K562 treated with DMSO at 1 percent for 24 hours (cell line): Measurements from ENCODE around the gene OR52E2. TPM values are rescaled to one million over a fixed set of nuclear protein-coding genes. Genes with fewer than 3 reads are reported as not detected.

ENCODE experiments used
- total RNA-seq: library from RNA; unstranded; fragments of 300-600 nt; gene quantifications from 2 replicates; pipeline ENCODE4 v1.2.3, GENCODE V29; 2022; ENCODE audit warnings: low read depth; ENCODE audit not compliant: insufficient read depth

Gene OR52E2
- not detected in 2 replicates for total RNA-seq

DNA sequence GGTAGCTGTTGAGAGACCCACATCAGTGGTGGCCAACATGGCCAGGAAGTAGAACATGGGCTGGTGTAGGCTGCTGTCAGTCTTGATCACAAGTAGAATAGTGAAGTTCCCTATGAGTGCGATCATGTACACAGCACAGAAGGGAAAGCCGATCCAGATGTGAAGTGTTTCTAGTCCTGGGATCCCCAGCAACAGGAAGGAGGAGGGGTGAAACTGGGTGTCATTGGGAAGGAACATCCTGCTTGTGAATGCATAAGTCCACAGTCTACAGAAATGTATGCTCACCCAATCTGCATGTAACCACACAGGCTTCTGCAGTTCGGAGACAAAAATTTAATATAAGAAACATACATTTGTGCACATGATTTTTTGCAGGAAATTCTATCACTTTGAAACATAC is at the start of gene OR52E2:
Gene OR52E2 (minus strand): TSS at position 237 of the 400 bp plus-strand sequence. CDS start 0 bp downstream, at position 237.

DNA sequence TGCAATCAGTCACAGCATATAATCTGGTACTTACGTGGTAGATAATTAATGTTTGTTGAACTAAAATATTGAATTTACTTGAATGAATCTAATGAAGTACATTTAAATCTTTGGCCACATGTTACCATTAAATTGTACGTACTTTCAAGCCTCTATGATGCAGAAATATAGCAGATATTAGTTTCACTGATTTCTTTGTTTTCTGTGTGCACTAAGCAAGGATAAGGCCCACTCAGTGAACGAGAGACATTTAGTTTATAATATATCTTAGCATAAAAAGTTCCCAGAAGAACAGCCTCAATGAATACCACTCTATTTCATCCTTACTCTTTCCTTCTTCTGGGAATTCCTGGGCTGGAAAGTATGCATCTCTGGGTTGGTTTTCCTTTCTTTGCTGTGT is 9.8 kb upstream of the OR52E2 start, which contains the start of gene OR52E1:
Gene OR52E1 (plus strand): TSS at position 301 of the 400 bp plus-strand sequence.

DNA sequence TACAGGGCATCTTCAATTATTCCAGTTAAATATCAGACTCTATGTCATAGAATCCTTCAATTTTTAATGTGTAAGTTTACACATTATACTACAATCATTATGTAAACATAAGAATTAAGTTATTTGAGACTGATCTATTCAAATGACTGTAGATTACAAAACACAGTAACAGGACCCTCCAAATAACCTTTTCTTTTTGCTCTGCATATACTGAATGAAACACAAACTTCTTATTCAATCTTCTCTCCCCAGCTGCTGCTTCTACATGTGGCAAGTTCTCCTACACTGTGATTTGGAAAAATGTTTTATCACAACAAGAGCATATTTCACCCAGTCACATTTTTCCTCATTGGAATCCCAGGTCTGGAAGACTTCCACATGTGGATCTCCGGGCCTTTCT is 13.2 kb downstream of the OR52E2 start, which contains the start of gene OR52J3:
Gene OR52J3 (plus strand): TSS at position 301 of the 400 bp plus-strand sequence. CDS start 0 bp downstream, at position 301.

Other genes starting within 250 kb of the OR52E2 start
- gene OR51F2, start 238.3 kb downstream of the OR52E2 start, total RNA-seq = not detected in 2 replicates
- gene OR51S1, start 210.4 kb downstream of the OR52E2 start, total RNA-seq = not detected in 2 replicates
- not detected in 2 replicates for gene OR51T1, start 177.7 kb downstream of the OR52E2 start, total RNA-seq
- gene OR51A7, start 155.8 kb downstream of the OR52E2 start, total RNA-seq = not detected in 2 replicates
- not detected in 2 replicates for gene OR51G2, start 140.3 kb downstream of the OR52E2 start, total RNA-seq
- not detected in 2 replicates for gene OR51G1, start 135.3 kb downstream of the OR52E2 start, total RNA-seq
- not detected in 2 replicates for gene OR51A4, start 112.0 kb downstream of the OR52E2 start, total RNA-seq
- gene OR51A2, start 103.9 kb downstream of the OR52E2 start, total RNA-seq = not detected in 2 replicates
- not detected in 2 replicates for gene OR51L1, start 64.8 kb downstream of the OR52E2 start, total RNA-seq
- not detected in 2 replicates for gene OR52J3, start 13.1 kb downstream of the OR52E2 start, total RNA-seq
- gene OR52E1, start 9.9 kb upstream of the OR52E2 start, total RNA-seq = not detected in 2 replicates
- gene OR52A5, start 78.7 kb upstream of the OR52E2 start, total RNA-seq = not detected in 2 replicates
- gene OR52A1, start 95.1 kb upstream of the OR52E2 start, total RNA-seq = not detected in 2 replicates
- gene OR51V1, start 141.1 kb upstream of the OR52E2 start, total RNA-seq = not detected in 2 replicates
- not detected in 2 replicates for gene HBB, start 167.4 kb upstream of the OR52E2 start, total RNA-seq
- 10.4 and 12.5 TPM in 2 replicates for gene HBD, start 174.9 kb upstream of the OR52E2 start, total RNA-seq
- gene HBG1, start 190.2 kb upstream of the OR52E2 start, total RNA-seq = 397 and 400 TPM in 2 replicates
- 1,595 and 1,633 TPM in 2 replicates for gene HBG2, start 195.2 kb upstream of the OR52E2 start, total RNA-seq
- gene HBE1, start 210.3 kb upstream of the OR52E2 start, total RNA-seq = 959 and 977 TPM in 2 replicates
- gene OR51B4, start 242.3 kb upstream of the OR52E2 start, total RNA-seq = 35.4 and 49.8 TPM in 2 replicates